Keratinocyte (primary cell): ENCODE measurements around the gene LRP1B. TPM values are rescaled to one million over a fixed set of nuclear protein-coding genes. Genes with fewer than 3 reads are reported as not detected.

Experiments
- DNase-seq: peaks from one replicate; pipeline ENCODE4 v3.0.0-alpha.2; 2011; ENCODE audit warnings: low read depth, missing footprints, low spot score
- FAIRE-seq: peaks from 2 replicates; lab custom pipeline; 2011; peaks lifted over from hg19 to GRCh38; lab: Jason Lieb, UNC
- H2AFZ ChIP-seq: 2 replicates; pipeline ENCODE4 v1.6.0; 2012; ENCODE audit warnings: low read length, control low read depth, inconsistent platforms; ENCODE audit not compliant: control insufficient read depth
- H3K27ac ChIP-seq: 2 replicates; pipeline ENCODE4 v1.5.1; 2011; ENCODE audit warnings: low read length; ENCODE audit not compliant: control insufficient read depth, insufficient read depth
- H3K27me3 ChIP-seq: 3 replicates; pipeline ENCODE4 v1.6.0; 2011; ENCODE audit warnings: low read length; ENCODE audit not compliant: control insufficient read depth, insufficient read depth; ENCODE audit errors: extremely low read depth
- H3K36me3 ChIP-seq, 2 experiments: 2 replicates in 1 of 2; 3 replicates in 1 of 2; pipeline ENCODE4 v1.5.1; 2011; ENCODE audit warnings: low read length in 2 of 2, mild to moderate bottlenecking in 1 of 2; ENCODE audit not compliant: control insufficient read depth in 2 of 2, insufficient read depth in 2 of 2; ENCODE audit errors: extremely low read depth in 1 of 2
- H3K4me1 ChIP-seq: 3 replicates; pipeline ENCODE4 v1.5.1; 2011; ENCODE audit warnings: low read length; ENCODE audit not compliant: control insufficient read depth, insufficient read depth; ENCODE audit errors: extremely low read depth
- H3K4me2 ChIP-seq: 3 replicates; pipeline ENCODE4 v1.6.0; 2011; ENCODE audit warnings: low read depth, low read length; ENCODE audit not compliant: control insufficient read depth, insufficient read depth; ENCODE audit errors: extremely low read depth
- H3K4me3 ChIP-seq, 3 experiments: fragments of 200-600 bp in 1 of 3; sonication (generic) in 1 of 3; 2 replicates in 2 of 3; 3 replicates in 1 of 3; pipeline ENCODE4 v1.5.1; 2011 to 2016; ENCODE audit warnings: low read length in 3 of 3, mild to moderate bottlenecking in 3 of 3, control low read depth in 2 of 3, inconsistent platforms in 1 of 3, low read depth in 1 of 3, mixed read lengths in 1 of 3, mixed run types in 1 of 3, moderate library complexity in 1 of 3; ENCODE audit not compliant: control insufficient read depth in 2 of 3, insufficient read depth in 2 of 3; ENCODE audit errors: extremely low read depth in 1 of 3
- H3K79me2 ChIP-seq: 2 replicates; pipeline ENCODE4 v1.6.0; 2012; ENCODE audit warnings: low read length; ENCODE audit not compliant: control insufficient read depth, insufficient read depth
- H3K9ac ChIP-seq: 3 replicates; pipeline ENCODE4 v1.6.0; 2011; ENCODE audit warnings: low read length; ENCODE audit not compliant: control insufficient read depth, insufficient read depth; ENCODE audit errors: extremely low read depth
- H3K9me1 ChIP-seq: 3 replicates; pipeline ENCODE4 v1.6.0; 2011; ENCODE audit warnings: low read length; ENCODE audit not compliant: control insufficient read depth, insufficient read depth; ENCODE audit errors: extremely low read depth
- H3K9me3 ChIP-seq: 2 replicates; pipeline ENCODE4 v1.5.1; 2012; ENCODE audit warnings: low read depth, low read length; ENCODE audit not compliant: control insufficient read depth
- H4K20me1 ChIP-seq: 3 replicates; pipeline ENCODE4 v1.6.0; 2011; ENCODE audit warnings: low read length; ENCODE audit not compliant: control insufficient read depth, insufficient read depth; ENCODE audit errors: extremely low read depth
- CTCF ChIP-seq, 3 experiments: IDR thresholded peaks in 1 of 3; conservative IDR thresholded peaks in 1 of 3; optimal IDR thresholded peaks in 1 of 3; 2 replicates in 2 of 3; 3 replicates in 1 of 3; pipeline versions ENCODE3 to v1.5.1; 2011; ENCODE audit warnings: low read length in 3 of 3, mild to moderate bottlenecking in 3 of 3, moderate library complexity in 2 of 3, control low read depth in 1 of 3, inconsistent platforms in 1 of 3; ENCODE audit not compliant: insufficient read depth in 2 of 3; ENCODE audit errors: extremely low read depth in 1 of 3
- EZH2 ChIP-seq: IDR thresholded peaks from one replicate; pipeline ENCODE4 v1.6.1; 2012; ENCODE audit warnings: inconsistent platforms, mild to moderate bottlenecking, low read length, moderate library complexity
- dilution Hi-C: fragments of 300-500 bp; cut with MboI; formaldehyde crosslinking; loops from one replicate; pipeline ENCODE4 v1.7.0; 2020; ENCODE audit warnings: low sequenced_read_pairs; ENCODE audit not compliant: extremely low pct_ligation_motif_present
- polyA plus RNA-seq, 5 experiments: library from polyadenylated mRNA; depleted of rRNA in 3 of 5; stranded (reverse) in 3 of 5; stranded (forward) in 1 of 5; unstranded in 1 of 5; fragments of >200 nt; gene quantifications; 1 replicate in 1 of 5; 2 replicates in 3 of 5; 3 replicates in 1 of 5; pipeline versions ENCODE4 v1.2.1 to v1.2.3, GENCODE V29; 2011 to 2012; ENCODE audit warnings: missing spikeins in 2 of 5, low read depth in 1 of 5, low replicate concordance in 1 of 5

LRP1B gene
- polyA plus RNA-seq, 1 donor (not counting 4 experiments of a cell fraction or from before 2014, with no cell fraction given): not detected

GRCh38 chr2:141259683-141260082 is 871.1 kb downstream of the LRP1B start:
- H3K27ac ChIP-seq: no peak overlapping the region
- H3K36me3 ChIP-seq: no peaks in the 10 kb centered on the region
- no peaks in the 10 kb centered on the region for H3K27me3 ChIP-seq
- no peaks in the 10 kb centered on the region for H4K20me1 ChIP-seq
- H3K4me2 ChIP-seq: no peak overlapping the region
- H3K4me3 ChIP-seq: no peak overlapping the region
- H3K9me3 ChIP-seq: no peaks in the 10 kb centered on the region
- H2AFZ ChIP-seq: no peak overlapping the region
- no peak overlapping the region for H3K9ac ChIP-seq
- H3K4me1 ChIP-seq: no peaks in the 10 kb centered on the region
- no peaks in the 10 kb centered on the region for H3K9me1 ChIP-seq
- dilution Hi-C loops: no loop called here
- H3K79me2 ChIP-seq: no peaks in the 10 kb centered on the region
- TF ChIP-seq EZH2: no peak
- no peak for TF ChIP-seq CTCF (optimal IDR thresholded peaks at IDR 0.05 in 1 of 3, IDR thresholded peaks at IDR 0.05 in 1 of 3, conservative IDR thresholded peaks at IDR 0.05 in 1 of 3; ENCODE audit: extremely low read depth in 1 of 3, insufficient read depth in 2 of 3, low read length in 3 of 3)
- no peak for DNase-seq
- no peak for FAIRE-seq

- no peaks in the 10 kb centered on the region for H3K27me3 ChIP-seq
- DNase-seq (no peak), FAIRE-seq (no peak)
- no peaks in the 10 kb centered on the region for H3K9me1 ChIP-seq
- H3K4me2 ChIP-seq: no peak overlapping the region
- no peak overlapping the region for H3K27ac ChIP-seq
- H3K4me1 ChIP-seq: no peaks in the 10 kb centered on the region
- H3K9ac ChIP-seq: no peak overlapping the region
- H3K9me3 ChIP-seq: no peaks in the 10 kb centered on the region
- TF ChIP-seq CTCF (optimal IDR thresholded peaks at IDR 0.05 in 1 of 3, IDR thresholded peaks at IDR 0.05 in 1 of 3, conservative IDR thresholded peaks at IDR 0.05 in 1 of 3; ENCODE audit: extremely low read depth in 1 of 3, insufficient read depth in 2 of 3, low read length in 3 of 3): no peak
- no peak for TF ChIP-seq EZH2
- H2AFZ ChIP-seq: no peak overlapping the region
- no peak overlapping the region for H3K4me3 ChIP-seq
- no peaks in the 10 kb centered on the region for H3K79me2 ChIP-seq
- dilution Hi-C loops: no loop called here
- H3K36me3 ChIP-seq: no peaks in the 10 kb centered on the region
- H4K20me1 ChIP-seq: no peaks in the 10 kb centered on the region
Observed at GRCh38 chr2:141242008-141242407, 888.8 kb downstream of the LRP1B start.
